B cell (primary cell): ENCODE data around the gene HTT-AS. TPM values are rescaled to one million over a fixed set of nuclear protein-coding genes. Genes with fewer than 3 reads are reported as not detected.

Experiments used
- ATAC-seq: fragments of 200-7000 bp; cut with Tn5 transposase; one replicate; pipeline ENCODE4 v1.10.0; 2021; ENCODE audit warnings: low read depth, mild to moderate bottlenecking, moderate number of reproducible peaks, moderate library complexity
- CTCF ChIA-PET: fragments of 350-600 bp; sonication (Branson Sonifier 250); formaldehyde crosslinking; loops from one replicate; lab custom pipeline; 2021; ENCODE audit warnings: antibody characterized with exemption, inconsistent platforms; lab: Charles Lee
- POLR2A ChIA-PET: fragments of 350-600 bp; sonication (Branson Sonifier 250); formaldehyde crosslinking; loops from one replicate; lab custom pipeline; 2021; ENCODE audit warnings: antibody characterized with exemption; lab: Charles Lee
- DNase-seq: peaks from one replicate; pipeline ENCODE4 v3.0.0; 2013
- H2AFZ ChIP-seq: 2 replicates; pipeline ENCODE4 v1.6.1; 2012; ENCODE audit warnings: mild to moderate bottlenecking, low read depth, low read length; ENCODE audit not compliant: insufficient read depth, poor library complexity, severe bottlenecking
- H3K27ac ChIP-seq, 2 donors: 1 replicate in 1 of 2; 2 replicates in 1 of 2; pipeline ENCODE4 v1.5.1; 2012 to 2013; ENCODE audit warnings: low read length in 2 of 2, mild to moderate bottlenecking in 2 of 2, moderate library complexity in 1 of 2
- H3K27me3 ChIP-seq, 4 experiments: fragments of 200-600 bp in 1 of 4; sonication (generic) in 1 of 4; replicated peaks in 1 of 4; 1 replicate in 2 of 4; 2 replicates in 2 of 4; pipeline versions ENCODE4 v1.6.1 to v1.7.0; 2013 to 2016; ENCODE audit warnings: low read length in 3 of 4, mild to moderate bottlenecking in 2 of 4, mixed read lengths in 1 of 4, moderate library complexity in 1 of 4; ENCODE audit not compliant: insufficient read depth in 4 of 4, control insufficient read depth in 3 of 4; ENCODE audit errors: control extremely low read depth in 1 of 4
- H3K36me3 ChIP-seq, 2 experiments: replicated peaks in 1 of 2; 1 replicate in 1 of 2; 2 replicates in 1 of 2; pipeline versions ENCODE4 v1.6.1 to v1.7.1; 2013; ENCODE audit warnings: low read length in 1 of 2; ENCODE audit not compliant: insufficient read depth in 2 of 2, control insufficient read depth in 1 of 2; ENCODE audit errors: control extremely low read depth in 1 of 2, extremely low read depth in 1 of 2
- H3K4me1 ChIP-seq, 2 donors: fragments of 200-600 bp in 1 of 2; sonication (generic) in 1 of 2; 1 replicate in 1 of 2; 2 replicates in 1 of 2; pipeline versions ENCODE4 v1.5.1 to v1.6.1; 2013 to 2017; ENCODE audit warnings: low read length in 2 of 2; ENCODE audit not compliant: control insufficient read depth in 2 of 2, insufficient read depth in 2 of 2
- H3K4me2 ChIP-seq: replicated peaks from 2 replicates; pipeline ENCODE3; 2012; ENCODE audit warnings: mild to moderate bottlenecking, low read depth, low read length; ENCODE audit not compliant: poor library complexity, severe bottlenecking
- H3K4me3 ChIP-seq, 5 experiments: fragments of 200-600 bp in 1 of 5; sonication (generic) in 1 of 5; 1 replicate in 3 of 5; 2 replicates in 2 of 5; pipeline versions ENCODE4 v1.5.1 to v1.7.0; 2011 to 2016; ENCODE audit warnings: low read length in 4 of 5, mild to moderate bottlenecking in 4 of 5, low read depth in 2 of 5, control low read depth in 1 of 5, moderate library complexity in 1 of 5; ENCODE audit not compliant: insufficient read depth in 1 of 5; ENCODE audit errors: control extremely low read depth in 1 of 5, extremely low read depth in 1 of 5
- H3K79me2 ChIP-seq: fragments of 200-600 bp; sonication (generic); one replicate; pipeline ENCODE4 v1.6.0; 2016; ENCODE audit warnings: low read length; ENCODE audit not compliant: control insufficient read depth, insufficient read depth
- H3K9ac ChIP-seq: fragments of 200-600 bp; sonication (generic); 2 replicates; pipeline ENCODE4 v1.6.1; 2017; ENCODE audit warnings: mild to moderate bottlenecking, low read length, moderate library complexity
- H3K9me3 ChIP-seq, 3 donors: one replicate each; pipeline versions ENCODE4 v1.6.1 to v1.7.1; 2013; ENCODE audit warnings: low read length in 2 of 3; ENCODE audit not compliant: control insufficient read depth in 2 of 3, insufficient read depth in 1 of 3; ENCODE audit errors: control extremely low read depth in 1 of 3
- H4K20me1 ChIP-seq: 2 replicates; pipeline ENCODE4 v1.6.0; 2012; ENCODE audit warnings: mild to moderate bottlenecking, low read length; ENCODE audit not compliant: insufficient read depth, control insufficient read depth, poor library complexity, severe bottlenecking
- H3K27ac Mint-ChIP-seq: one replicate; pipeline ENCODE4 v1.8.0; 2021; ENCODE audit warnings: mixed read lengths
- H3K27me3 Mint-ChIP-seq: one replicate; pipeline ENCODE4 v1.8.0; 2021; ENCODE audit warnings: mixed read lengths
- H3K4me1 Mint-ChIP-seq: one replicate; pipeline ENCODE4 v1.8.0; 2021; ENCODE audit warnings: mixed read lengths
- H3K4me3 Mint-ChIP-seq: one replicate; pipeline ENCODE4 v1.8.0; 2021; ENCODE audit warnings: mixed read lengths
- H3K9me3 Mint-ChIP-seq: one replicate; pipeline ENCODE4 v1.8.0; 2022; ENCODE audit warnings: mixed read lengths; ENCODE audit not compliant: insufficient read depth
- EZH2 ChIP-seq: IDR thresholded peaks from 2 replicates; pipeline ENCODE4 v1.6.1; 2012; ENCODE audit warnings: borderline replicate concordance, low read depth, mild to moderate bottlenecking, moderate library complexity, low read length; ENCODE audit not compliant: insufficient read depth, poor library complexity, severe bottlenecking
- WGBS: methylation state at CpG from one replicate; pipeline ENCODE4 v1.1.5; 2013; ENCODE audit warnings: missing lambda C conversion rate; ENCODE audit not compliant: insufficient coverage; 5-methylcytosine and 5-hydroxymethylcytosine counted together
- intact Hi-C: fragments of 100-400 bp; cut with micrococcal nuclease; formaldehyde crosslinking; loops from one replicate; pipeline ENCODE4 v1.10.0; 2022
- polyA plus RNA-seq: library from polyadenylated mRNA; depleted of rRNA; stranded (reverse); fragments of >200 nt; gene quantifications from 2 replicates; pipeline ENCODE4 v1.2.3, GENCODE V29; 2012
- total RNA-seq, 2 donors: library from RNA; stranded (reverse); fragments of 120-200 nt in 1 of 2; gene quantifications; 1 replicate in 1 of 2; 2 replicates in 1 of 2; pipeline versions ENCODE4 v1.2.3 to v1.2.4, GENCODE V29; 2013 to 2022
- TF ChIP-seq, protein P1 (sequence below): fragments of 200-600 bp; IDR thresholded peaks from one replicate; pipeline ENCODE4 v1.8.0; 2022; ENCODE audit warnings: antibody characterized with exemption, mild to moderate bottlenecking

HTT-AS gene
- total and polyA plus RNA-seq, 2 donors (not counting 1 experiment from before 2014, with no cell fraction given): 0.84 TPM; not detected in 1

DNA sequence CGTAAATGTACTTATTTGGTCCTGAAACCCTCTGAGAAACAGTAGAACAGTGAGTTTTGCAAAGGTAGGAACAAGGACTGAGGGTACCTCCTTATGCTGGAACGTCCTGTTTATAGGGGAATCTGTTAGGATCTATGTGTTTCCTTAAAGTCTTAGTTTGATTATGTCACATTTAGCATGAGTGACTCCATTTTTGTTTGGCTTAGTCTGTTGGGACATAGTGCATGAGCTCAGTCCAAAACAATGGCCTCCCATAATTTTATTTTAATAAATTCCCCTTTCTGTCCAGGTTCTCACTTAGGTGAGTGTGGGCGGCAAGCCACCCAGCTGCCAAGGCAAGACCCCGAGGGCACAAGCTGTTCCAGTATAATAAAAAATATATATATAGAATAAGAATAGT, 27.7 kb downstream of the HTT-AS start:
- Histone ChIP-seq H2AFZ (no peak overlapping the region), H3K4me3 (peak overlapping the region in 1 of 5 experiments; percentile 20), H3K27ac (peak overlapping the region; percentile 92 to 97), H3K4me2 (peak overlapping the region; percentile 54), H3K27me3 (no peaks in the 10 kb centered on the region), H3K36me3 (no peaks in the 10 kb centered on the region), H3K4me1 (peaks cover 47 to 70% of the 10 kb centered on the region in 2 donors), H3K9ac (no peak overlapping the region), H3K79me2 (peaks cover 14% of the 10 kb centered on the region), H3K9me3 (peaks cover 0 to 12% (median 5%) of the 10 kb centered on the region in 3 donors), H4K20me1 (no peaks in the 10 kb centered on the region)
- no peak overlapping the region for H3K4me3 Mint-ChIP-seq
- ATAC-seq: no peak
- TF ChIP-seq, protein P1, sequence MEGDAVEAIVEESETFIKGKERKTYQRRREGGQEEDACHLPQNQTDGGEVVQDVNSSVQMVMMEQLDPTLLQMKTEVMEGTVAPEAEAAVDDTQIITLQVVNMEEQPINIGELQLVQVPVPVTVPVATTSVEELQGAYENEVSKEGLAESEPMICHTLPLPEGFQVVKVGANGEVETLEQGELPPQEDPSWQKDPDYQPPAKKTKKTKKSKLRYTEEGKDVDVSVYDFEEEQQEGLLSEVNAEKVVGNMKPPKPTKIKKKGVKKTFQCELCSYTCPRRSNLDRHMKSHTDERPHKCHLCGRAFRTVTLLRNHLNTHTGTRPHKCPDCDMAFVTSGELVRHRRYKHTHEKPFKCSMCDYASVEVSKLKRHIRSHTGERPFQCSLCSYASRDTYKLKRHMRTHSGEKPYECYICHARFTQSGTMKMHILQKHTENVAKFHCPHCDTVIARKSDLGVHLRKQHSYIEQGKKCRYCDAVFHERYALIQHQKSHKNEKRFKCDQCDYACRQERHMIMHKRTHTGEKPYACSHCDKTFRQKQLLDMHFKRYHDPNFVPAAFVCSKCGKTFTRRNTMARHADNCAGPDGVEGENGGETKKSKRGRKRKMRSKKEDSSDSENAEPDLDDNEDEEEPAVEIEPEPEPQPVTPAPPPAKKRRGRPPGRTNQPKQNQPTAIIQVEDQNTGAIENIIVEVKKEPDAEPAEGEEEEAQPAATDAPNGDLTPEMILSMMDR: no peak
- no peak for TF ChIP-seq EZH2
- intact Hi-C loops: loop anchor here (1.0 to 10.0 kb wide), 11 partner anchors 8 to 438 kb away; partner anchors contain the start of genes ADD1, GRK4, HTT and HTT-AS
- ChIA-PET POLR2A (interaction anchor here (0.8 kb wide), 1 partner anchor 9 kb away, joined by 3 read pairs; no protein-coding TSS in a partner anchor), CTCF (interaction anchor here (0.9 to 5.0 kb wide), 7 partner anchors 9 to 350 kb away, joined by 3 to 29 read pairs (median 3); no protein-coding TSS in a partner anchor)
- H3K27ac Mint-ChIP-seq: peak overlapping the region; percentile 91
- H3K9me3 Mint-ChIP-seq: no peaks in the 10 kb centered on the region
- H3K4me1 Mint-ChIP-seq: peaks cover 54% of the 10 kb centered on the region
- DNase-seq: no peak
- WGBS: 100% methylated on average over 1 of the region's 4 CpGs
- no peaks in the 10 kb centered on the region for H3K27me3 Mint-ChIP-seq

DNA sequence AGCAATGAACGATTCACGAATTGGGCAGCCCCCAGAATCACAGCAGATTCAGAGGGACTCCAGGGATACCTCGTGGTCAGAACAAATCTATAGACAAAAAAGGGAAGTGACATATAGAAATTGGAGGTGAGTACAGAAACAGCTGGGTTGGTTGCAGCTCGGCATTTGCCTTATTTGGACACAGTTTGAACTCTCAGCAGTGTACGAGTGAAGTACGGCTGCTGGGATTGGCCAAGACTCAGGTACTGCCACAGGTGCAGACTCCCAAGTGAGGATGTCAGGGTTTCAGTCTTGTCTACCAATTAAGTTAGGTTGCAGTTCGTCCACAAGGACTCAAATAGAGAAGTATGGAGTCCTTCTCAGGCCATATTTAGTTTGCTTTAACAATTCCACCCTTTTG, 28.2 kb downstream of the HTT-AS start:
- POLR2A ChIA-PET: no interaction called here
- WGBS: 35% methylated on average over 4 of the region's 7 CpGs
- H3K4me3 Mint-ChIP-seq: peak overlapping the region; percentile 54
- TF ChIP-seq, protein P1: no peak
- TF ChIP-seq EZH2: no peak
- Histone ChIP-seq H3K4me2 (peak overlapping the region; percentile 54), H3K4me1 (peaks cover 47 to 75% of the 10 kb centered on the region in 2 donors), H3K27me3 (no peaks in the 10 kb centered on the region), H3K27ac (peak overlapping the region; percentile 83 to 97), H3K9me3 (peaks cover 0 to 12% (median 5%) of the 10 kb centered on the region in 3 donors), H2AFZ (no peak overlapping the region), H3K36me3 (no peaks in the 10 kb centered on the region), H3K79me2 (peaks cover 15% of the 10 kb centered on the region), H3K4me3 (peak overlapping the region in 1 of 5 experiments; percentile 20), H3K9ac (peak overlapping the region; percentile 29), H4K20me1 (no peaks in the 10 kb centered on the region)
- no peak for ATAC-seq
- H3K9me3 Mint-ChIP-seq: no peaks in the 10 kb centered on the region
- DNase-seq: peak; percentile 64
- peak overlapping the region; percentile 91 for H3K27ac Mint-ChIP-seq
- H3K4me1 Mint-ChIP-seq: peaks cover 58% of the 10 kb centered on the region
- H3K27me3 Mint-ChIP-seq: no peaks in the 10 kb centered on the region
- intact Hi-C loops: loop anchor here (2.0 to 10.0 kb wide), 7 partner anchors 83 to 439 kb away; partner anchors contain the start of genes ADD1, GRK4 and NOP14
- CTCF ChIA-PET: interaction anchor here (1.1 to 5.0 kb wide), 7 partner anchors 8 to 350 kb away, joined by 3 to 29 read pairs (median 3); no protein-coding TSS in a partner anchor
